Measurements from ENCODE around the gene EDC4. TPM values are rescaled to one million over a fixed set of nuclear protein-coding genes. Genes with fewer than 3 reads are reported as not detected.

Gene EDC4
- total and polyA plus RNA-seq, 9 of the 15 experiments (the other 6 are each of a cell fraction or from before 2014, with no cell fraction given), result 1.1 to 131 (median 74.0) TPM

GRCh38 chr16:67841816-67842508 lies 30.9 kb upstream of the EDC4 start, which contains the start of gene THAP11 (continued):
- TF ChIP-seq ZBTB2 (IDR thresholded peaks at IDR 0.05) (peak; percentile 95), MCM7 (IDR thresholded peaks at IDR 0.05) (no peak), ZC3H11A (IDR thresholded peaks at IDR 0.05; ENCODE audit: low read depth, low read length) (no peak), TAF1 (IDR thresholded peaks at IDR 0.05; ENCODE audit: control insufficient read depth, extremely low read depth, insufficient read depth, low read length, severe bottlenecking) (peak; percentile 84), PREB (CRISPR knock-in tag; IDR thresholded peaks at IDR 0.05) (no peak), ZBTB26 (CRISPR knock-in tag; IDR thresholded peaks at IDR 0.05) (no peak), ZBTB11 (CRISPR knock-in tag; IDR thresholded peaks at IDR 0.05) (peak in 1 of 3 experiments; percentile 83; a peak in 2 of 6 replicates), PRDM10 (IDR thresholded peaks at IDR 0.05; ENCODE audit: partially characterized antibody) (no peak), ZNF324 (CRISPR knock-in tag; IDR thresholded peaks at IDR 0.05) (no peak), ATF4 (CRISPR knock-in tag; IDR thresholded peaks at IDR 0.05) (no peak), SLC30A9 (CRISPR knock-in tag; IDR thresholded peaks at IDR 0.05) (no peak), KDM5B (IDR thresholded peaks at IDR 0.05; ENCODE audit: insufficient replicate concordance, low read depth, low read length) (peak; percentile 74), MYC (IDR thresholded peaks at IDR 0.05; ENCODE audit: low read depth, low read length) (no peak; the same call in 1 of the 2 replicates), MYC (CRISPR knock-in tag; IDR thresholded peaks at IDR 0.05; ENCODE audit: borderline replicate concordance, low read depth) (no peak)
